UCSD-AML1 (cell line): ENCODE measurements around the gene STKLD1.

Experiments used
- DNase-seq: peaks from one replicate; lab custom pipeline; 2025; ENCODE audit not compliant: unreplicated experiment; lab: John Stamatoyannopoulos, UW

The STKLD1 gene

GRCh38 chr9:133405508-133406438, 29.6 kb downstream of the STKLD1 start:
- no peak for DNase-seq

GRCh38 chr9:133406480-133407307, 30.5 kb downstream of the STKLD1 start:
- peak; percentile 71 for DNase-seq

- DNase-seq = no peak
Measured at GRCh38 chr9:133408042-133408441, 31.9 kb downstream of the STKLD1 start.

GRCh38 chr9:133415170-133415569, 39.0 kb downstream of the STKLD1 start:
- no peak for DNase-seq

- peak; percentile 93 for DNase-seq
Measured at GRCh38 chr9:133417541-133418461, 41.6 kb downstream of the STKLD1 start, which contains the start of gene REXO4. Gene REXO4, minus strand, starts transcription at chr9:133418010. Its CDS starts 166 bp downstream, at chr9:133417844.

GRCh38 chr9:133419005-133419404, 42.8 kb downstream of the STKLD1 start:
- DNase-seq = no peak

- DNase-seq = no peak
Measured at GRCh38 chr9:133420392-133420827, 44.2 kb downstream of the STKLD1 start.

- no peak for DNase-seq
Measured at GRCh38 chr9:133421615-133422542, 45.7 kb downstream of the STKLD1 start, which contains the start of gene ADAMTS13. Gene ADAMTS13, plus strand, starts transcription at chr9:133422367. Its CDS starts 77 bp downstream, at chr9:133422444.

- DNase-seq = no peak
Measured at GRCh38 chr9:133423216-133423615, 47.0 kb downstream of the STKLD1 start.

- DNase-seq = no peak
Measured at GRCh38 chr9:133424187-133424586, 48.0 kb downstream of the STKLD1 start.

- no peak for DNase-seq
Measured at GRCh38 chr9:133425049-133425632, 49.0 kb downstream of the STKLD1 start.

GRCh38 chr9:133426011-133426410, 49.8 kb downstream of the STKLD1 start:
- no peak for DNase-seq

- no peak for DNase-seq
Measured at GRCh38 chr9:133427658-133428348, 51.6 kb downstream of the STKLD1 start.

- no peak for DNase-seq
Measured at GRCh38 chr9:133428617-133429101, 52.5 kb downstream of the STKLD1 start.

GRCh38 chr9:133429214-133429613, 53.0 kb downstream of the STKLD1 start:
- DNase-seq = no peak

- DNase-seq = no peak
Measured at GRCh38 chr9:133429641-133430161, 53.5 kb downstream of the STKLD1 start.

- no peak for DNase-seq
Measured at GRCh38 chr9:133430244-133430643, 54.1 kb downstream of the STKLD1 start.

GRCh38 chr9:133433351-133433843, 57.2 kb downstream of the STKLD1 start:
- DNase-seq = no peak
